Frontal cortex (tissue), 4 donors: ENCODE data around the gene ISG20. TPM values are rescaled to one million over a fixed set of nuclear protein-coding genes. Genes with fewer than 3 reads are reported as not detected.

Experiments used
- DNase-seq, 2 donors: peaks; one replicate each; pipeline ENCODE4 v3.0.0; 2012; ENCODE audit warnings: low spot score in 2 of 2
- FAIRE-seq: peaks from 2 replicates; lab custom pipeline; 2012; peaks lifted over from hg19 to GRCh38; lab: Jason Lieb, UNC
- total RNA-seq: library from RNA; depleted of rRNA; stranded (reverse); fragments of >200 nt; gene quantifications from one replicate; pipeline ENCODE4 v1.2.3, GENCODE V29; 2014
- donor health status: control.
- donor health status: control.
- donor health status: control.

Gene ISG20
- total RNA-seq, 1 donor from 2014 or later = not detected

GRCh38 chr15:88617031-88617722 is 21.6 kb upstream of the ISG20 start:
- FAIRE-seq (no peak), DNase-seq (no peak)

GRCh38 chr15:88617790-88618189 is 21.0 kb upstream of the ISG20 start:
- no peak for DNase-seq
- FAIRE-seq = no peak

- no peak for DNase-seq
- no peak for FAIRE-seq
Observed at GRCh38 chr15:88618686-88619085, 20.1 kb upstream of the ISG20 start.

- FAIRE-seq (no peak), DNase-seq (no peak)
Observed at GRCh38 chr15:88619796-88620195, 19.0 kb upstream of the ISG20 start.

GRCh38 chr15:88620995-88621772 is 17.6 kb upstream of the ISG20 start, which contains the start of gene AEN:
Gene AEN (plus strand): TSS chr15:88621340. CDS start chr15:88626210, 4,870 bp downstream.
- FAIRE-seq (peak; percentile 66), DNase-seq (peak; percentile 97 to 98)

GRCh38 chr15:88621789-88622604 is 16.8 kb upstream of the ISG20 start:
- no peak for FAIRE-seq
- no peak for DNase-seq

GRCh38 chr15:88622605-88622975 is 16.2 kb upstream of the ISG20 start:
- no peak for DNase-seq
- no peak for FAIRE-seq

- DNase-seq = no peak
Observed at GRCh38 chr15:88623061-88623460, 15.8 kb upstream of the ISG20 start.

GRCh38 chr15:88623632-88624031 is 15.2 kb upstream of the ISG20 start:
- no peak for DNase-seq
- FAIRE-seq = no peak

More at GRCh38 chr15:88623061-88623460, 15.8 kb upstream of the ISG20 start:
- no peak for FAIRE-seq

GRCh38 chr15:88624156-88624970 is 14.5 kb upstream of the ISG20 start:
- no peak for FAIRE-seq
- no peak for DNase-seq

GRCh38 chr15:88624971-88625490 is 13.8 kb upstream of the ISG20 start:
- DNase-seq (no peak), FAIRE-seq (no peak)

- DNase-seq = no peak
- FAIRE-seq = no peak
Observed at GRCh38 chr15:88625943-88626741, 12.7 kb upstream of the ISG20 start.

- FAIRE-seq = no peak
- DNase-seq = no peak
Observed at GRCh38 chr15:88627463-88627862, 11.4 kb upstream of the ISG20 start.

- FAIRE-seq (no peak), DNase-seq (no peak)
Observed at GRCh38 chr15:88628018-88628654, 10.7 kb upstream of the ISG20 start.

- DNase-seq (no peak), FAIRE-seq (no peak)
Observed at GRCh38 chr15:88629071-88629470, 9.7 kb upstream of the ISG20 start.

- FAIRE-seq = no peak
- no peak for DNase-seq
Observed at GRCh38 chr15:88630141-88630721, 8.6 kb upstream of the ISG20 start.

GRCh38 chr15:88630798-88631463 is 7.9 kb upstream of the ISG20 start:
- no peak for FAIRE-seq
- no peak for DNase-seq
